Liver (tissue), 3 donors: ENCODE measurements around the gene TBCB.
A peak's percentile ranks its signal among the peaks of the same experiment; 100 is the strongest.

ENCODE experiments used
- CTCF ChIP-seq: fragments of 150-350 bp; IDR thresholded peaks from 2 replicates; pipeline ENCODE4 v1.5.1; 2017; ENCODE audit warnings: improper control_type of control experiment, low read depth, low read length; ENCODE audit not compliant: missing input control
- FOXA1 ChIP-seq: IDR thresholded peaks from 2 replicates; pipeline ENCODE4 v1.6.1; 2016; ENCODE audit warnings: antibody characterized with exemption
- FOXA2 ChIP-seq: IDR thresholded peaks from 2 replicates; pipeline ENCODE4 v1.6.1; 2016; ENCODE audit warnings: antibody characterized with exemption
- GABPA ChIP-seq, 2 donors: IDR thresholded peaks in 1 of 2; conservative IDR thresholded peaks in 1 of 2; 2 replicates each; pipeline ENCODE4 v1.6.1; 2016; ENCODE audit warnings: antibody characterized with exemption in 2 of 2, mild to moderate bottlenecking in 1 of 2, moderate library complexity in 1 of 2
- JUND ChIP-seq, 2 donors: IDR thresholded peaks; 2 replicates each; pipeline ENCODE4 v1.6.1; 2016; ENCODE audit warnings: antibody characterized with exemption in 2 of 2
- MAX ChIP-seq: IDR thresholded peaks from 2 replicates; pipeline ENCODE4 v1.6.1; 2016; ENCODE audit warnings: antibody characterized with exemption
- RAD21 ChIP-seq, 2 donors: IDR thresholded peaks; 2 replicates each; pipeline ENCODE4 v1.6.1; 2016; ENCODE audit warnings: antibody characterized with exemption in 2 of 2, mild to moderate bottlenecking in 2 of 2
- REST ChIP-seq: IDR thresholded peaks from 2 replicates; pipeline ENCODE4 v1.6.1; 2016; ENCODE audit warnings: antibody characterized with exemption, mild to moderate bottlenecking
- RXRA ChIP-seq, 2 donors: IDR thresholded peaks; 2 replicates each; pipeline ENCODE4 v1.6.1; 2017 to 2018; ENCODE audit warnings: antibody characterized with exemption in 2 of 2, mild to moderate bottlenecking in 1 of 2
- SP1 ChIP-seq: IDR thresholded peaks from 2 replicates; pipeline ENCODE4 v1.6.1; 2018; ENCODE audit warnings: antibody characterized with exemption, mild to moderate bottlenecking
- TAF1 ChIP-seq: conservative IDR thresholded peaks from 2 replicates; pipeline ENCODE4 v1.6.1; 2016; ENCODE audit warnings: antibody characterized with exemption, mild to moderate bottlenecking
- YY1 ChIP-seq: IDR thresholded peaks from 2 replicates; pipeline ENCODE4 v1.6.1; 2016; ENCODE audit warnings: antibody characterized with exemption, mild to moderate bottlenecking
- donor health status: healthy.
- donor health status: healthy.

- TF ChIP-seq JUND (IDR thresholded peaks at IDR 0.05) (peak in 1 of 2 donors; percentile 23), CTCF (no peak), TAF1 (no peak), FOXA1 (peak; percentile 3), FOXA2 (no peak), RAD21 (IDR thresholded peaks at IDR 0.05) (peak in 1 of 2 donors; percentile 20), RXRA (IDR thresholded peaks at IDR 0.05) (peak; percentile 5 to 22), YY1 (peak; percentile 95), GABPA (IDR thresholded peaks at IDR 0.05 in 1 of 2, conservative IDR thresholded peaks at IDR 0.05 in 1 of 2) (peak in 1 of 2 donors; percentile 73), REST (peak; percentile 61), MAX (no peak), SP1 (peak; percentile 99)
These were observed 381 bp upstream of the TBCB start, which contains the start of gene POLR2I for GRCh38 chr19:36114721-36115452.
